Putamen (tissue), 1 donor: Measurements from ENCODE around the gene STH.

ENCODE experiments used
- DNase-seq: peaks from one replicate; pipeline ENCODE4 v3.0.0-alpha.2; 2016; ENCODE audit warnings: low spot score

STH gene

DNA sequence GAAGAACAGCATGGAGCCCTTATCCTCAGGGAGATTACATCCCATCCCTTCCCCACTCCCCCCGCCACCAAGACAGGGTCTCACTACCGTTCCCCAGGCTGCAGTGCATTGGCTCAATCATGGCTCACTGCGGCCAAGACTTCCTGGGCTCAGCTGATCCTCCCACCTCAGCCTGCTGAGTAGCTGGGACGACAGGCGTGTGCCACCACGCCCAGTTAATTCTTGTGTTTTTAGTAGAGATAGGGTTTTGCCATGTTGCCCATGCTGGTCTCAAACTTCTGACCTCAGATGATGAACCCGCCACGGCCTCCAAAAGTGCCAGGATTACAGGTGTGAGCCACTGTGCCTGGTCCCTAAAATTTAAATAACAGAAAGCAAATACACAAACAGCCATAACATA is 48.8 kb downstream of the STH start:
- no peak for DNase-seq
